COR-L47 (cell line): ENCODE measurements around the gene PTPRCAP.
"Not testable (repeated sequence)": the region's sequence is repeated elsewhere in the genome, so short reads cannot be mapped to it uniquely, and the experiment has no call there.

Source experiments
- DNase-seq: peaks from one replicate; lab custom pipeline; 2025; lab: John Stamatoyannopoulos, UW

The PTPRCAP gene, protein sequence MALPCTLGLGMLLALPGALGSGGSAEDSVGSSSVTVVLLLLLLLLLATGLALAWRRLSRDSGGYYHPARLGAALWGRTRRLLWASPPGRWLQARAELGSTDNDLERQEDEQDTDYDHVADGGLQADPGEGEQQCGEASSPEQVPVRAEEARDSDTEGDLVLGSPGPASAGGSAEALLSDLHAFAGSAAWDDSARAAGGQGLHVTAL

DNA sequence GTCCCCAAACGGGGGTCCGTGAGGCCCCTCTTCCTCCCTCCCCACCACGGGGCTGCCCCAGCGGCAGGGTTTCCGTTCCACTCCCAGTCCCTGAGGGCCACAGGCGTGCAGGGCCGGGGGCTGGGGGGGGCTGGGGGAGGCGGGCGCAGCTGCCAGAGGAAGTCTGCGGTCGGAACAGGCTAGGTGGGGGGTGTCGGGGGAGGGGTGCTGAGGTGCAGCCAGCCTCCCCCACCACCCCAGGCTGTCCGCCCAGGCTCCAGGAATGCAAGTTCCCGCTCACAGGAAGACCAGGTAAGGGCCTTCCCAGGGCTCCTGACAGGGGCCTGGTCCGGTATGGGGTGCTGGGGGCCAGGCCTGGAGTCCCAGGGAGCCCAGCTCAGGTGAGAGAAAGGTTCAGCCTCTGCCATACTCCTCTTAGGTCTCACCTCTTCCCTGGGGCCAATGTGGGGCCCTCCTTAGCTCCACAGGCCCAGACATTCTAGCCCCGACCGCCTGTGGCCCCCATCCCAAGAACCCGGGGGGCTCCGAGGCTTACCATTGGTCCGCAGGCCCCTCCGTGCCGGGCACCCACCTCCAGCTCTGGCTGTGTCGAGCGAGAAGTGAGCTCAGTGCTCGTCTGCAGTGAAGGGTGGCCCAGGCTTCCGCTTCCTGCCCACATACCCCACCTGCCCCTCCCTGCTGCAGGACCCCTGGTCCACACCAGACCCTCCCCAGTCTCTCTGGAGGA lies at the start of gene PTPRCAP:
Gene PTPRCAP (minus strand): TSS at position 601 of the 727 bp plus-strand sequence. CDS start 63 bp downstream, at position 538.
- DNase-seq, result no peak

DNA sequence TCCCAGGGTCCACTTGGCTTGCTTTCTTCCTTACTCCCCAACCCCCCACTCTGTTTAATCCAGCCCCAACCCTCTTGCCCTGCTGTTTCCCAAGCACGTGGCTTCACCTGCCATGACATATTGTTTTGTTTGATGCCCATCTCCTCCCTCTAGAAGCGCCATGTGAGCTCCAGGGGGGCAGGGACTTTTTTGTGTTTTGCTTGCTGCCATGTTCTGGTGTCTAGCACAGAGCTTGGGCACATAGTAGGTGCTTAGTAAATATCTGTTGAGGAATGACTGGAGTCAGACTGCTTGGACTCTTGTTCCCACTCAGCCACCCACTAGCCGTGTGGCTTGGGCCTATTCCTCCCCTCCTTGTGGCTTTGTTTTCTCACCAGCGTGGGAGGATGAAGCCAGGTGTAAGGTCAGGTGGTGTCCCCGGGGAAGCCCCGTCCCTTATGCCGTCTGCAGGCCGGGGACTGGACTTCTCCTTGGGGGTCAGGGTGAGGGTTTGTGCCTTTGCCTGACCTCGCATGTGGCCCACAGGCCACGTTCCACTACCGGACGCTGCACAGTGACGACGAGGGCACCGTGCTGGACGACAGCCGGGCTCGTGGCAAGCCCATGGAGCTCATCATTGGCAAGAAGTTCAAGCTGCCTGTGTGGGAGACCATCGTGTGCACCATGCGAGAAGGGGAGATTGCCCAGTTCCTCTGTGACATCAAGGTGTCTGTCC lies 49.2 kb upstream of the PTPRCAP start:
- no peak for DNase-seq

DNA sequence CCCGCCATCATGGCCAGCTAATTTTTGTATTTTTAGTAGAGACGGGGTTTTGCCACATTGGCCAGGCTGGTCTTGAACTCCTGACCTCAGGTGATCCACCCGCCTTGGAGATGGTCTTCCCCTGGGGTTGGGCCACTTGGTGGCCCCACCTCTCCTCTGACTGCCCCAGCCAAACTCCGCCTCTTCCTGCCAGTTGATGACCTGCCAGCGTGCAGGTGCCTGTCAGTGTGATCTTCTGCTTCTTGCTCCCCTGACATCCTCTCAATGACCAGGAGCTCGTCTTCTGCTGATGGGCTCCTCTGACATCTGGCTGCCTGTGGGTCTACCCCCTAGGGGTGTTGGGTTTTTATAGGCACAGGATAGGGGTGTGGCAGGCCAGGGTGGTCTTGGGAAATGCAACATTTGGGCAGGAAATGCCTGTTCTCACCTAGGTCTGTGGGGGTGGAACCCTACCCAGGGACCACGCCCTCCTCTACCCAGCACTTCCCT lies 48.4 kb upstream of the PTPRCAP start:
- not testable (repeated sequence) for DNase-seq

DNA sequence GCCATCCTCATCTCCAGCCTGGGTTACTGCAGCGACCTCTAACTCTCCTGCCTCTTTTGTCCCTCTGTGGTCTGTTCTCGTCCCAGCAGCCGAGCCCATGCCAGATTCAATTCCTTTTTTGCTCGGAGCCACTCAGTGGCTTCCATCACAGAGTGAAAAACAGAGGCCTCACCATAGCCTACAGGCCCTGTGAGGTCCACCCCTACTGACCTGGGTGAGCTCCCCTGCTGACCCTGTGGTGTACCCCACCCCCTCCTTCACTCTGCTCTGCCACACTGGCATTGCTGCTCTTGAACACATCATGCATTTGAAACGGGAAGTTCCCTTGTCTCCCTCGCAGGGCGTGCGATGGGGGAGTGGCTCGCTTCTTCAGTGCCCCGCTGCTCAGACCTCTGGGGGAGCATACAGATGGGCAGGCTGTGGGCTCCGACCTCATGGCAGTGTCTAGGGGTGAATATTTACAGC lies 47.4 kb upstream of the PTPRCAP start:
- no peak for DNase-seq

DNA sequence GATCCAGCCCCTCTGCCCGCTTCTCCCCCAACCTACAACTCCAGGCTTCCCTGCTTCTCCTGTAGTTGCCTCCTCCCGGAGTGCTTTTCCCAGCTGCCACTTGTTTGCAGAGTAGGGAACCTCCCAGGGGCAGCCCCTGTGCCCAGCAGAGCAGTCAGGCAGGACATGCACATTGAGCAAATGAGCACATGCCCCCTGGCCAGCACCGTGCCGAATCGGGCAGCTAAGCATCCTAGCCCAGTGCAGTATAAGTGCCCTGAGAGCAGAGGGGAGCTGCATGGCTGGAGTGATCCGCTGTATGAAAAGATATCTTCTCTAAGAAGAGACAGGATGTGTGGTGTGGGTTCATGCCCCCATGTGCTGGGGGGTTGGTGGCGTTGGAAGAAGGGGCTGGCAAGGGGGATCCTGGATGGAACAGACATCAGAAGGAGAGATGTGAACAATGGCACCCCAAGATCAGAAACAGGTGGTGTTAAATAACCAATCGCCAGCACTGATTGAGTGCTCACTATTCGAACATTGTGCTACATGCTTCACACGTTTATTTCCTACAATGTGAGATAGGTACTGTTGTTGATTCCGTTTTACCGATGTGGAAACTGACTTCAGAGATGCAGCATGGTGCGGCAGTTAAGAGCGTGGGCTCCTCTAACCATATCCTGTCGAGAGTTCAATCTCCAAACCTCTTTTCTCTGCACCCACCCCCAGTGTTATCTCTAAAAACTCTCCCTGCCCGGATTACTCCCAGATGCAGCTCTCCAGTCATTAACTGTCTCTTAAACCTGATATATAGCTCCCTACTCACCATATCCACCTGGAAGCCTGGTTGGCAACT lies 46.6 kb upstream of the PTPRCAP start:
- no peak for DNase-seq

DNA sequence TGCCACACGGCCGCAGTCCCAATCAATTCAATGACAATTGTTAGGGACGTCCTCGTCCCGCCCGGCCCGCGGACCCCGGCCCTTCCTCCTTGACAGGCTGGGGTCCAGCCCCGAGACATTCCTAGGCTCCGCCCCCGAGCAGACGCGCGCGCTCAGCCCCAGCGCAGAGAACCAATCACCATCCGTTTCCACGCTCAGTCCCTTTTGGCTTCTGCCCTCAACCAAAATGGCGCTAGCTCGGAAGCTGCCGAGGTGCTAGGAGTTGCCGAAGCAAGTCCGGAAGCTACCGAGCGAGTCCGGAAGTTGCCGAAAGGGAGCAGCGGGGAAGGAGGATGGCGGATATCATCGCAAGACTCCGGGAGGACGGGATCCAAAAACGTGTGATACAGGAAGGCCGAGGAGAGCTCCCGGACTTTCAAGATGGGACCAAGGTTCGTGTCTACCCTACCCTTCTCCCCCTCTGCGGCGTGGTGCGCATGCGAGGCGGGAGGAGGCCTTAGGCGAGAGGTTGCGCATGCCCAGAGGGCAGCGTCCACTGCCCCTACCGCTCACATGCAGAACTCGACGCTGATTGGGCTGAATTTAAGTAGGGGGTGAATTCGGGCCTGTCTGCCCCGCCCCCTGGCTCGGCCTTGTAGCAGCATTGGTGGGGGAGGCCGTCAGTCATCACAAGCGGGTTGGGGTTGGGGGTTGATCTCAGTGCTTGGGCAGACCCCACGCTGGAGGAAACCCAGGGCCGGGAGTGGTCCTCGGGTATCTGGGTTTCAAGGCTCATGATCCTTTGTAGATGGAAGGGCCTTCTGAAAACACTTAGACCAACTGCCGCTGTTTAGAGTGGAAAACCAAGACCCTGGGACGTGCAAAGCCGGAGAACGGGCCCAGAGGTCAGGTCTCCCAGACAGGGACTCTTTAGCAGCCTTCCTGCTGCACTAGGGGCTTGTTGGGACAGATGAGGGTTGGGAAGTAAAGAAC lies 45.6 kb upstream of the PTPRCAP start, which contains the start of gene AIP:
Gene AIP (plus strand): TSS at position 200 of the 972 bp plus-strand sequence. CDS start 133 bp downstream, at position 333.
- DNase-seq, result peak; percentile 97

DNA sequence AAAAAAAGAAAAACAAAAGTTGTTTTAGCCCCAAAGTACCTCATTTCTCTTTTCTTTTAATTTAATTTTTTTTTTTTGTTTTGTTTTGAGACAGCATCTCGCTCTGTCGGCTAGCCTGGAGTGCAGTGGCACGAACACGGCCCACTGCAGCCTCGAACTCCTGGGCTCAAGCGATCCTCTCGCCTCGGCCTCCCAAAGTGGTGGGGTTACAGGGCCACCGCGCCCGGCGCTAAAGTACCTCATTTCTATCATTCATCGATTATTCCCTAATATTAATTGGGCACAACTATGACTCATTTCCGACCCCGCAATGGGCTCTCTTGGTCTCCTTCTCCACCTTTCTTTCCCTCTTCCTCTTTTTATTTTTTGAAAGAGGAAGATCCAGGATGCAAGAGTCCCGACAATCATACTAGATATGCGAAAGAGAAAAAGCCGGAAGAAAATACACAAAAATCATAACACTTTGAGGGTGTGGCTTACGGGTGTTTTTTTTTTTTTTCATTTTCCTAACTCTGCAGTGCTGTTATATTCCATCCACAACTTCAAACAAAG lies 44.9 kb upstream of the PTPRCAP start:
- no peak for DNase-seq

DNA sequence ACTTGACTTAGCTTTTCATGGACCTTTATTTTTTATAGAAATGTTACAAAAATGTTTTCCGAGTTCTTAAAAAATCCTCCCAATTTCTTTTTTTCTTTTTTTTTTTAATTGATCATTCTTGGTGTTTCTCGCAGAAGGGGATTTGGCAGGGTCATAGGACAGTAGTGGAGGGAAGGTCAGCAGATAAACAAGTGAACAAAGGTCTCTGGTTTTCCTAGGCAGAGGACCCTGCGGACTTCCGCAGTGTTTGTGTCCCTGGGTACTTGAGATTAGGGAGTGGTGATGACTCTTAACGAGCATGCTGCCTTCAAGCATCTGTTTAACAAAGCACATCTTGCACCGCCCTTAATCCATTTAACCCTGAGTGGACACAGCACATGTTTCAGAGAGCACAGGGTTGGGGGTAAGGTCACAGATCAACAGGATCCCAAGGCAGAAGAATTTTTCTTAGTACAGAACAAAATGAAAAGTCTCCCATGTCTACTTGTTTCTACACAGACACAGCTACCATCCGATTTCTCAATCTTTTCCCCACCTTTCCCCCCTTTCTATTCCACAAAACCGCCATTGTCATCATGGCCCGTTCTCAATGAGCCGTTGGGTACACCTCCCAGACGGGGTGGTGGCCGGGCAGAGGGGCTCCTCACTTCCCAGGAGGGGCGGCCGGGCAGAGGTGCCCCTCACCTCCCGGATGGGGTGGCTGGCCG lies 40.0 kb upstream of the PTPRCAP start:
- not testable (repeated sequence) for DNase-seq

DNA sequence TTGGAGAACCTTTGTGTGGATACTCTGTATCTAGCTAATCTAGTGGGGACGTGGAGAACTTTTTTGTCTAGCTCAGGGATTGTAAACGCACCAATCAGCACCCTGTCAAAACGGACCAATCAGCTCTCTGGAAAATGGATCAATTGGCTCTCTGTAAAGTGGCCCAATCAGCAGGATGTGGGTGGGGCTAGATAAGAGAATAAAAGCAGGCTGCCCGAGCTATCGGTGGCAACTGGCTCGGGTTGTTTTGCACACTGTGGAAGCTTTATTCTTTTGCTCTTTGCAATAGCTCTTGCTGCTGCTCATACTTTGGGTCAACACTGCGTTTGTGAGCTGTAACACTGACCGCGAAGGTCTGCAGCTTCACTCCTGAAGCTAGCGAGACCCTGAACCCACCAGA lies 39.2 kb upstream of the PTPRCAP start:
- DNase-seq, result not testable (repeated sequence)

DNA sequence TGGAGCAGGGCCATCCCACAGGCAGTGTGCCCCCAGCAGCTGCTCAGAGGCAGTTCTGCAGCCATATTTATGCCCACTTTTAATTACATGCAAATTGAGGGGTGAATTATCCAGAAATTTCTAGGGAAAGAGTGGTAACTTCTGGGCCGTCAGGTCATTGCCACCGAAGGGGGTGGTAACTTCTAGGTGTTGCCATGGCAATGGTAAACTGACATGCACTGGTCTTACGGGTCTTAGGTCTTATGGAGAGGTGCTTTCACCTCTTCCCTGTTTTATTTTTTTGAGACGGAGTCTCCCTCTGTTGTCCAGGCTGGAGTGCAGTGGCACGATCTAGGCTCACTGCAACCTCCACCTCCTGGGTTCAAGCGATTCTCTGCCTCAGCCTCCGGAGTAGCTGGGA lies 35.4 kb upstream of the PTPRCAP start:
- no peak for DNase-seq

DNA sequence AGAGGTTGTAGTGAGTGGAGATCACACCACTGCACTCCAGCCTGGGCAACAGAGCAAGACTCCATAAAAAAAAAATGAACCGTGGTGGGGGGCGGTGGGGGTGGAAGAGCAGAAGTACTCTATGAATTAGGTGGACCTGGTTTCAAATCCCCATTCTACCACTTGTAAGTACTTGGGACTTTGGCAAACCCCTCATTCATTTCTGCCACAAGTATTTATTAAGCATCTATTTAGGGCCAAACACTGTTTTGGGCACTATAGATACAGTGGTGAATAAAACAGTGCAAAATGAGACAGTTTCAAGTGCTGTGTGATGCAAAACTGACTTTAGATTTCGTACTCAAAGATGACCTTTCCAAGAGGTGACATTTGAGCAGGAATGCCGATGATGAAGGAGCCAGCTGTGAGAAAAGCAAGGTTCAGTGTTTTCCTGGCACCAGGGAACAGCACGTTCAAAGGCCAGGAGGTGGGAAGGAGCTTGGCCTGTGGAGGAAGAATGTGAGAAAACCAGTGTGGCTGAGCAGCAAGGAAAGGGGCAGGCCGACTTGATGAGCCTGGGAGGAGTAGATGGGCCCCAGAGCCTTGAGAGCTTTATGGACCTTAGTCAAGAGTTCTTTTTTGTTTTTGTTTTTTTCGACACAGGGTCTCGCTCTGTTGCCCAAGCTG lies 33.0 kb upstream of the PTPRCAP start:
- no peak for DNase-seq

DNA sequence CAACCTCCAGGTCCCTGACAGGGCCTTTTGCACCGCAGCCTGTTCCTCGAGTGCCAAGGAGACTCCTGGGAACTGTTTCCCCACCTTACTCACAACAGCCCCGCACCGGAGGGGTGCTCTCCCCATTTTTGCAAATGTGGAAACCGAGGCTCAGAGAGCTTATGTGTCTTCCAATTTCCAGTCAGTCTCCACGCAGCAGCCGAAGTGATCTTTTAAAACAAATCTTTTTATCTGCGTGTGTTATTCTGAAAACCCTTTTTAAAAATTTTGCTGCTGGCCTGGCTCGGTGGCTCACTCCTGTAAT lies 32.0 kb upstream of the PTPRCAP start:
- DNase-seq, result no peak

DNA sequence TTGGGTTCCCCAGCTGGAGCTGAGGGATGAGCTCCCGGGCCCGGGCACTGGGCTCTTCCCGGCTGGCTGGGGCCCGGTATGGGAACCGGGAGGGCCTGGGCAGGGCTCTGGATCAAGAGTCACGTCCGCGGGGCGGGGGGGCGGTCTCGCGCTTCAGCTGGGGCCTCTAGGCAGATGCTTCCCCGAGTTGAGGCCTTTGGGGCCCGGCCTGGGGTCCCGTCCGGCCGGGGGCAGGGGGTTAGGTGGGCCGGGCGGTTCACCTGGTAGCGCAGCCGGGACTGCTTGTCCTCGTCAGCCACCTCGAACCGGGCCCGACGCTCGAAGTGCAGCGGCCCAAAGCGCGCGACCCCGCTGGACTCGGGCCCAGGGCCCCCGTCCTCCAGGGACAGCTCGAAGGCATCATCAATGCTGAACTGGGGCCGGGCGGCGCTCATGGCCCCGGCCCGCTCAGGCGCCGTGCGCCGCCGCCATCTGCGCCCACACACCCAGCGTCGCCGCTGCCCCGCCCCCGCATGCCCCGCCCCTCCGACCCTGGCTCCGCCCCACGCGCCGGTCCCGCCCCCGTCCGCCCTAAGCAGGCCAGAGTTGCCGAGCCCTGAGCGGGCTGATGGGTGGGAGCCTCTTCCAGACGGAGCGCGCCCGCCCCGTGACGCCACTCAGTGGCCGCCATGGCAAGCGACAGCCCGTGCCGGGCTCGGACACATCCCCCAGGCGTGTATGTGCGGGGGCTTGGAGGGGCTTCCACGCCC lies 31.5 kb upstream of the PTPRCAP start, which contains the start of gene TMEM134:
Gene TMEM134 (minus strand): TSS at position 493 of the 749 bp plus-strand sequence. CDS start 59 bp downstream, at position 434.
- DNase-seq, result peak; percentile 90

DNA sequence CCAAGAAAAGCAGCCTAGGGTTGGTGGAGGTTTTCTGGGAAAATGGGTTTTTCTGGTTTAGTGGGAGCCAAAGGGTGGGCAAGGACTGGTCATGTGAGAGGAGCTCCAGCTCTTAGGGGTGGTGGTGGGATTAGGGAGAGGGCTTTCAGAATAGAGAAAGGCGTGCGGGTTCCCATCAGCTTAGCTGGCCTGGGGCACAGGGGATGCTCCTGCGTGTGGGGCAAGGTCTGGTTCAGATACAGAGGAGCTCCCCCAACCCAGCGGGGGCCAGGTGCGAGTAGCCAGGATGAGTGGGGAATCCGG lies 30.9 kb upstream of the PTPRCAP start:
- no peak for DNase-seq

DNA sequence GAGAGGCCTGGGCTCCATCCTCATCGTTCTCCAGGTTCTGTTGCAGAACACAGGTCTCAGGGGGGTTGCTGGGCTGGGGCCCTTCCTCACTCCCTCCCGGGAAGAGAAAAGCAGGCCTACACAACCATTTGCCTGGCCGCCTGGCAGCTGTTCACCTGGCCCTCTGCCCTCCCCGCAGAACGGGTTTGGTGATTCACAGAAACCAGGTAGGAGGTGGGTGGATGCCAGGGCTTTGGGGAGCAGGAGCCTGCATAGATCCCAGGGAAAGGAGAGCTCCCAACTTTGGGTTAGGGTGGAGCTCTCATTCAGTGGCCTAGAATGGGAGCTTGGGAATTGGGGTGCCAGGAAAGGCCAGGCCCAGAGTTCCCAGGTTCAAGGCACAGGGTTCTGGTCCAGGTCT lies 30.6 kb upstream of the PTPRCAP start:
- DNase-seq, result no peak

DNA sequence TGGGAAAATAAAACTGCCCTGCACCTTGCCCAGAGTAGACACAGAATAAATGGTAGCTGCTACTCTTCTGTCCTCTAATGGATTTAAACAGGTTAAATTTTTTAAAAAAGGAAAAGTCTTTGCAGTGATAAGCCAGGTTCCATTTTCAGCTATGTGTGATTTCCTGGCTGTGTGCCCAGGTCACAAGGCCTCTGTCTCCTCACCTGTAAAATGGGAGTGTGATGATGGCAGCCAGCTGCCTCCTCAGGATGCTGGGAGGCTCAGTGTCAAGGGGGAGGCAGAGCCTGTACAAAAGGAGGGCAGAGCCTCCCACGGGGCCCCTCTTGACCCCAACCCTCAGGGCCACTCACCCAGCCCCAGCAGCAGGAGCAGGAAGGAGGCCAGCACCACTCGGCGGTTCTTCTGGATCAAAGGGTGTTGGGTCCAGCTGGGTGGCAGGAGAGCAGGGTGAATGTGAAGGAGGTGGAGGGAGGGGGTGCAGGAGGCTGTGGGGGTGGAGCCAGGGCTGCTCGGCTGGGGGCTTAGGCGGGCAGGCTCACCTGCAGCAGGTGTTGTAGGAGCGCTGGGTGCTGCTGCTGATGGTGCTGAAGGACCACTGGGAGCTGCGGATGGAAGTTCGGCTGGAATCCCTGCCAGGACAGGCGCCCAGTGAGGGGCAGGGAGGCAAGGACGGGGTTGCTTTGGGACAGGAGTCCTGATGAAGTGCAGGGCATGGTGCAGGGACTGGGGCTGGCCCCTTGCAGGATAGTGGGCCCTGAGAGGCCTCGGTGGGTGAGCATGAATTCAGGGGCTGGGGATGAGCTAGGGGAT lies 29.7 kb upstream of the PTPRCAP start:
- no peak for DNase-seq

DNA sequence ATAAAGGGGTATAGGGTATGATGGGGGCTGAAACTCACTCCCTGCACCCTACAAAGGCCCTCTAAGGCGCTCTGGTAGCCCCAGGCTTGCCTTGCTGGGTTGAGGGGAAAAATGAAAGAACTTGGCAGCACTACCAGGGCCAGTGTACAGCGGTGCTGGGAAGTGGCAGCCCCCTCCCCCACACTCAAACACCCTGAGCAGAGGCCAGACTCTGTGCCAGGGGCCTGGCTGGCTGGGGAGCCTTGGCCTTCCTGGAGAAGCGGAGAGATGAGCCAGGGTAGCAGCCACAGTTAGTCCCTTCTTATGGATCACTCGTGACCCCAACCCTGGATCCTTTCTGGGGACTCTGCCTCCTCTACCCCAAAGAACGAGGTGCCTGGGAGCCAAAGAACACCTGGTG lies 28.9 kb upstream of the PTPRCAP start:
- no peak for DNase-seq

DNA sequence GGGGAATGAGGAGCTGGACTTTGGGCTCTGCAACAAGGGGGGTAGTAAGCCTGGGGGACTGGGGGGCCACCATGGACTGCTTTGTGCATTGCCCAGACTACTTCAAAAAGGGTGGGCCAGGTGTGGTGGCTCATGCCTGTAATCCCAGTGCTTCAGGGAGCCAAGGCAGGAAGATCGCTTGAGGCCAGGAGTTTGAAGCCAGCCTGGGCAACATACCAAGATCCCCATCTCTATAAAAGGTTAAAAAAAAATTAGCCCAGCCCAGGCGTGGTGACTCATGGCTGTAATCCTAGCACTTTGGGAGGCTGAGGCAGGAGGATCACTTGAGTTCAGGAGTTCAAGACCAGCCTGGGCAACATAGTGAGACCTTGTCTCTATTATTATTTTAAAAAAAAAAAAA lies 28.0 kb upstream of the PTPRCAP start:
- DNase-seq, result not testable (repeated sequence)
